ENCODE measurements around the gene LCOR. TPM values are rescaled to one million over a fixed set of nuclear protein-coding genes. Genes with fewer than 3 reads are reported as not detected.

LCOR gene
- total RNA-seq, 3 donors from 2014 or later: 19.4 to 53.6 (median 35.7) TPM

DNA sequence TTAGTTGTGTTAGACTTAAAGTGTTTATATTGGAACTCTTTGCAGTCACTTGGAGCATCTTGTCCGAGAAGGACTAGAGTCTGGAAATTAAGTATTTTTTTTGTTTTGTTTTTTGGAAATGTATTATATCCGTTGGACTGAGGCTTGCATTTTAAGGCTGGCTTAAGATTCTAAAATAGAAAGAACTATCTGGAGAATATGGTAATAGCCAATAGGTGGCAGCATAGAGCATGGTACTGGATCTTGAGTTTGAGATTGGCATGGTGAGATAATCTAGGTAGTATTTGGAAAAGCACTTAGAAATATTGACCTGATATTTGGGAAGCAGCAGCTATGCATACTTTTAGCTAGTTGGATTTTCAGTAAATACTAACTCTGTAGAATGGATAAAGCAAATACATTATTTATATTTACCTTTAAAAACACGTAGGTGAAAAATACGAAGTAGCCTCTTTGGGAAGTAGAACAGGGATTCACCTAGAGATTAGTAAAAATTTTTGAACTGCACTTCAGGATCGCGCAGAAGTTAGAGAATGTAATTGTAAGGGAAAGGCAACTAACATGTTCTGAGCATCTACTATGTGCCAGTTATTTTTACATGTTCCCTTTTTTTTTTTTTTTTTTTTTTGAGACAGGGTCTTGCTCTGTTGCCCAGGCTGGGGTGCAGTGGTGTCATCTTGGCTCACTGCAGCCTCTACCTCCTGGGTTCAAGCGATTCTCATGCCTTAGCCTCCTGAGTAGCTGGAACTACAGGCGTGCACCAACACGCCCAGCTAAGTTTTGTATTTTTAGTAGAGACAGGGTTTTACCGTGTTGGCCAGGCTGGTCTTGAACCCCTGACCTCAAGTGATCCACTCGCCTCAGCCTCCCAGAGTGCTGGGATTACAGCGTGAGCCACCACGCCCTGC lies 78.6 kb downstream of the LCOR start:
- no peaks in the 10 kb centered on the region for H3K27me3 ChIP-seq
- no peaks in the 10 kb centered on the region for H3K36me3 ChIP-seq
- no peak overlapping the region for H3K4me3 ChIP-seq
- no peak for DNase-seq (ENCODE audit: low spot score in 2 of 2)
- H3K9me3 ChIP-seq: no peaks in the 10 kb centered on the region
- no peaks in the 10 kb centered on the region for H3K4me1 ChIP-seq
- H3K27ac ChIP-seq: no peak overlapping the region
- TF ChIP-seq, protein P1, sequence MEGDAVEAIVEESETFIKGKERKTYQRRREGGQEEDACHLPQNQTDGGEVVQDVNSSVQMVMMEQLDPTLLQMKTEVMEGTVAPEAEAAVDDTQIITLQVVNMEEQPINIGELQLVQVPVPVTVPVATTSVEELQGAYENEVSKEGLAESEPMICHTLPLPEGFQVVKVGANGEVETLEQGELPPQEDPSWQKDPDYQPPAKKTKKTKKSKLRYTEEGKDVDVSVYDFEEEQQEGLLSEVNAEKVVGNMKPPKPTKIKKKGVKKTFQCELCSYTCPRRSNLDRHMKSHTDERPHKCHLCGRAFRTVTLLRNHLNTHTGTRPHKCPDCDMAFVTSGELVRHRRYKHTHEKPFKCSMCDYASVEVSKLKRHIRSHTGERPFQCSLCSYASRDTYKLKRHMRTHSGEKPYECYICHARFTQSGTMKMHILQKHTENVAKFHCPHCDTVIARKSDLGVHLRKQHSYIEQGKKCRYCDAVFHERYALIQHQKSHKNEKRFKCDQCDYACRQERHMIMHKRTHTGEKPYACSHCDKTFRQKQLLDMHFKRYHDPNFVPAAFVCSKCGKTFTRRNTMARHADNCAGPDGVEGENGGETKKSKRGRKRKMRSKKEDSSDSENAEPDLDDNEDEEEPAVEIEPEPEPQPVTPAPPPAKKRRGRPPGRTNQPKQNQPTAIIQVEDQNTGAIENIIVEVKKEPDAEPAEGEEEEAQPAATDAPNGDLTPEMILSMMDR (IDR thresholded peaks at IDR 0.05): peak in 1 of 3 donors; percentile 21
- no peak for TF ChIP-seq POLR2AphosphoS5 (IDR thresholded peaks at IDR 0.05)
- intact Hi-C loops (cut with DNase I; ENCODE audit: low total_unique reads): no loop called here

DNA sequence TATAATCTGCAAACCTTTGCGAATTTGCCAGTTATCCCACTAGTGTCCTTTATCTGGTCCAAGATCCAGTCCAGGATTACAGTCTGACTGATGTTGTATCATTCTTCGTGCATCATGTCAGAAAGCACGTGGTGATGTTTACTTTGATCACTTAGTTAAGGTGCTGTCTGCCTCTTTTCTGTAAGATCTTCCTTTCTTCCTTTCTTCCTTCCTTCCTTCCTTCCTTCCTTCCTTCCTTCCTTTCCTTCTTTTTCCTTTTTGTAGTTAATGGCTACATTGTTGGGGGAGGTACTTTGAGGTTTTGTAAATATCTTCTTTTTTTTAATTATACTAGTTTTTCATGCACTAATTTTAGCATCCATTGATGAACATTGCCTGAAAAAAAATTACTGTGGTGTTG lies 80.3 kb downstream of the LCOR start:
- TF ChIP-seq POLR2AphosphoS5 (IDR thresholded peaks at IDR 0.05): no peak
- no peak for TF ChIP-seq POLR2A (IDR thresholded peaks at IDR 0.05)
- TF ChIP-seq, protein P1 (IDR thresholded peaks at IDR 0.05): no peak
- no peaks in the 10 kb centered on the region for H3K36me3 ChIP-seq
- no peak overlapping the region for H3K27ac ChIP-seq
- H3K9me3 ChIP-seq: no peaks in the 10 kb centered on the region
- no peak overlapping the region for H3K4me3 ChIP-seq
- DNase-seq (ENCODE audit: low spot score in 2 of 2): no peak
- intact Hi-C loops (cut with DNase I; ENCODE audit: low total_unique reads): no loop called here
- no peaks in the 10 kb centered on the region for H3K4me1 ChIP-seq
- no peaks in the 10 kb centered on the region for H3K27me3 ChIP-seq

DNA sequence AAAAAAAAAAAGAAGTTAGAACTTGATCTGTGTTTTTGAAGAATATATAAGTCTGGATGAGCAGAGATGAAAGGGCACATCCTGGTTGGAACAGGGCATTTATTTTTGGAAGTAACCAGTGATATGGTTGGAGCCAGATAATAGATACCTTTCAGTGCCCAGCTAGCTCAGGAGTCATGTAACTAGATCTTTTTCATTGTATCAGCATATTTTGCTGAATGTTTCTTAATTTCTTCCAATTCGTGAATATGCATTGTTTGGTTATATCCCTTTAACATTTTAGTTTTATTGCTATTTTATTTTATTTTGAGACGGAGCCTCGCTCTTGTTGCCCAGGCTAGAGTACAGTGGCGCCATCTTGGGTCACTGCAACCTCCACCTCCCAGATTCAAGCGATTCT lies 81.8 kb downstream of the LCOR start:
- intact Hi-C loops (cut with DNase I; ENCODE audit: low total_unique reads): no loop called here
- DNase-seq (ENCODE audit: low spot score in 2 of 2): no peak
- TF ChIP-seq POLR2AphosphoS5 (IDR thresholded peaks at IDR 0.05) (no peak), POLR2A (IDR thresholded peaks at IDR 0.05) (no peak)
- TF ChIP-seq, protein P1 (IDR thresholded peaks at IDR 0.05): no peak
- Histone ChIP-seq H3K4me1 (no peaks in the 10 kb centered on the region), H3K36me3 (no peaks in the 10 kb centered on the region), H3K9me3 (no peaks in the 10 kb centered on the region), H3K27me3 (no peaks in the 10 kb centered on the region), H3K27ac (no peak overlapping the region), H3K4me3 (no peak overlapping the region)

DNA sequence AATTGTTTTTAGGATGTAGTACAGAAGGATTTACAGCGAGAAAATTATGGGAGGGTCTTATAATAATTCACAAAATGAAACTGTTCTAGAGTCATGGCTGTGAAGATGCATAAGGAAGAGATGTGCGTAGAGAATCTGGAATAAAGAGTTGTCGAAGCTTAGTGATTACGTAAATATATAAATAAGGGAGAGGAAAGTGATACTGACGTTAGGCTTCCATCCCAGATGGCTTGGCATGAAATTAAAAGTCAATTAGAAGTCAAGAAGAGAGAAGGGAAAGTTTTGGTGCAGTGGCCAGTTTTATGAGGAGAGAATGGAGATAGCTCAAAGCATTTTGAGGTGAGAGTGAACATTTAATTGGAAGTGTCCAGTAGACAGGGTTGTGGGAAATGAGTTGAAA lies 85.5 kb downstream of the LCOR start:
- H3K9me3 ChIP-seq: no peaks in the 10 kb centered on the region
- no peaks in the 10 kb centered on the region for H3K27me3 ChIP-seq
- no peaks in the 10 kb centered on the region for H3K4me1 ChIP-seq
- no peak overlapping the region for H3K27ac ChIP-seq
- intact Hi-C loops (cut with DNase I; ENCODE audit: low total_unique reads): no loop called here
- TF ChIP-seq, protein P1 (IDR thresholded peaks at IDR 0.05): no peak
- TF ChIP-seq POLR2A (IDR thresholded peaks at IDR 0.05) (no peak), POLR2AphosphoS5 (IDR thresholded peaks at IDR 0.05) (no peak)
- no peak overlapping the region for H3K4me3 ChIP-seq
- no peak for DNase-seq (ENCODE audit: low spot score in 2 of 2)
- no peaks in the 10 kb centered on the region for H3K36me3 ChIP-seq

DNA sequence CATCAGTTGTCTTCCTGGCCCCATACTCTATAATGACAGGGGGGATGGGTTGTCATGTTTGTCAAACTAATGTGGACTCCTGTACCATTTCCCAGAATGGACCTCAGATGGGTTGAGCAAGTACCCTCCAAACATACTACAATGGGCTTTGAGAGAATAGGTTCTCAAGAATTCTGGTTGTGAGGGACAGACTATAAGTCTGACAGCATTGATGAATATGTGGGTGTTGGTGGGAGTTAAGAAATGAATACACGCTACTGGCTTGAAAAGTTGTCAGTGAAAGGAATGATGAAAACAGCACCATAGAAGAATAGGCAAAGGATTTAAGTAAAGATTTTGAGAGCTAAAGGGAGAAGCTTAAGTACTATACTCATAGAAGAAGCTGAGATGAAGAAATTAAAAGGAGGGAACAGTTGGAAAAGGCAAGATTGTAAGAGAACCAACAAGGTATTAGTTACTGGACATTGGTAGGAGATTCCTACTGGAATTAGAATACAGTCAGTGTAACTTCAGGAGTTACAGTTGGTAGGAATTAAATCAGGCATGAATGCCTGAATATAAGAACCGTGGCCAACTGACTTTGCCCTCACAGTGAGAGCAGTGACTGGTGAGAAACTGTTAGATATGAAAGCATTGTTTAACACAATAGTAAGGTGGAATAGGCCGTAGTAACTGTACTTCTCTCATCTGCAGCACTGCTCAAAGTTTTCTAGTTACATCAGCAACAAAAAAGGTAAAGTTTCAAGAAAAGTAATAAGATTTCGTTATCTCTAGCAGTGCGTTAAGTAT lies 86.3 kb downstream of the LCOR start:
- H3K27me3 ChIP-seq: no peaks in the 10 kb centered on the region
- no peaks in the 10 kb centered on the region for H3K4me1 ChIP-seq
- intact Hi-C loops (cut with DNase I; ENCODE audit: low total_unique reads): no loop called here
- H3K36me3 ChIP-seq: no peaks in the 10 kb centered on the region
- no peak for DNase-seq (ENCODE audit: low spot score in 2 of 2)
- H3K27ac ChIP-seq: no peak overlapping the region
- no peak overlapping the region for H3K4me3 ChIP-seq
- no peaks in the 10 kb centered on the region for H3K9me3 ChIP-seq
- no peak for TF ChIP-seq POLR2AphosphoS5 (IDR thresholded peaks at IDR 0.05)
- TF ChIP-seq, protein P1 (IDR thresholded peaks at IDR 0.05): no peak
- TF ChIP-seq POLR2A (IDR thresholded peaks at IDR 0.05): no peak
